ENCODE measurements around the gene ACSF2.

Gene ACSF2

GRCh38 chr17:50518384-50519023 lies 92.5 kb downstream of the ACSF2 start:
- no peak for ATAC-seq
- no peak for TF ChIP-seq GLIS3 (CRISPR knock-in tag; IDR thresholded peaks at IDR 0.05)
- no peak for TF ChIP-seq CSDC2 (CRISPR knock-in tag; IDR thresholded peaks at IDR 0.05)

- ATAC-seq: no peak
- TF ChIP-seq ARNTL (CRISPR knock-in tag; IDR thresholded peaks at IDR 0.05; ENCODE audit: borderline replicate concordance, low read depth) (no peak), ESRRG (CRISPR knock-in tag; IDR thresholded peaks at IDR 0.05) (no peak), CSDC2 (CRISPR knock-in tag; IDR thresholded peaks at IDR 0.05) (no peak), OSR1 (CRISPR knock-in tag; IDR thresholded peaks at IDR 0.05) (no peak), ZC3H10 (CRISPR knock-in tag; IDR thresholded peaks at IDR 0.05) (no peak), ZFP3 (CRISPR knock-in tag; IDR thresholded peaks at IDR 0.05) (no peak), TCF4 (CRISPR knock-in tag; IDR thresholded peaks at IDR 0.05; ENCODE audit: borderline replicate concordance) (no peak), BACH2 (CRISPR knock-in tag; IDR thresholded peaks at IDR 0.05; ENCODE audit: borderline replicate concordance) (no peak), POU6F1 (CRISPR knock-in tag; IDR thresholded peaks at IDR 0.05; ENCODE audit: borderline replicate concordance, low read depth) (no peak), ZNF8 (CRISPR knock-in tag; IDR thresholded peaks at IDR 0.05) (no peak), TOX (CRISPR knock-in tag; IDR thresholded peaks at IDR 0.05; ENCODE audit: borderline replicate concordance) (no peak), SNAI2 (CRISPR knock-in tag; IDR thresholded peaks at IDR 0.05) (no peak), ZNF565 (CRISPR knock-in tag; conservative IDR thresholded peaks at IDR 0.05; ENCODE audit: low read depth) (no peak), PPARA (CRISPR knock-in tag; IDR thresholded peaks at IDR 0.05; ENCODE audit: borderline replicate concordance) (no peak), CREB5 (CRISPR knock-in tag; IDR thresholded peaks at IDR 0.05; ENCODE audit: low read depth) (no peak), GLIS3 (CRISPR knock-in tag; IDR thresholded peaks at IDR 0.05) (no peak)
These were observed 93.3 kb downstream of the ACSF2 start for GRCh38 chr17:50519141-50519834.

- TF ChIP-seq ZFP3 (CRISPR knock-in tag; IDR thresholded peaks at IDR 0.05) (no peak), ZNF70 (CRISPR knock-in tag; IDR thresholded peaks at IDR 0.05) (no peak), ESRRG (CRISPR knock-in tag; IDR thresholded peaks at IDR 0.05) (no peak), ISL1 (CRISPR knock-in tag; IDR thresholded peaks at IDR 0.05) (no peak)
- no peak for ATAC-seq
These were observed 94.5 kb downstream of the ACSF2 start for GRCh38 chr17:50520483-50520882.

- TF ChIP-seq ZFP30 (CRISPR knock-in tag; IDR thresholded peaks at IDR 0.05) (no peak), PATZ1 (CRISPR knock-in tag; IDR thresholded peaks at IDR 0.05; ENCODE audit: borderline replicate concordance) (no peak), GLIS3 (CRISPR knock-in tag; IDR thresholded peaks at IDR 0.05) (no peak), ZFP3 (CRISPR knock-in tag; IDR thresholded peaks at IDR 0.05) (no peak), ARNTL (CRISPR knock-in tag; IDR thresholded peaks at IDR 0.05; ENCODE audit: borderline replicate concordance, low read depth) (no peak), BACH2 (CRISPR knock-in tag; IDR thresholded peaks at IDR 0.05; ENCODE audit: borderline replicate concordance) (no peak), POU6F1 (CRISPR knock-in tag; IDR thresholded peaks at IDR 0.05; ENCODE audit: borderline replicate concordance, low read depth) (no peak)
- ATAC-seq: no peak
These were observed 95.5 kb downstream of the ACSF2 start for GRCh38 chr17:50521514-50521913.

Measured in SK-N-SH treated with all-trans-retinoic acid at 6 μM for 48 hours (cell line).